HG02938 (cell line): ENCODE results near the gene DIAPH2.
"Not testable (repeated sequence)": the region's sequence is repeated elsewhere in the genome, so short reads cannot be mapped to it uniquely, and the experiment has no call there.

Experiments
- ATAC-seq: cut with Tn5 transposase; IDR thresholded peaks from one replicate; pipeline ENCODE4 v1.9.1; 2021; ENCODE audit warnings: mild to moderate bottlenecking, moderate library complexity; ENCODE audit not compliant: unreplicated experiment

Gene DIAPH2

GRCh38 chrX:96807318-96807717 lies 122.7 kb downstream of the DIAPH2 start:
- ATAC-seq = no peak

GRCh38 chrX:96820935-96821334 lies 136.3 kb downstream of the DIAPH2 start:
- no peak for ATAC-seq

- ATAC-seq = no peak
Measured at GRCh38 chrX:96824166-96824565, 139.5 kb downstream of the DIAPH2 start.

DNA sequence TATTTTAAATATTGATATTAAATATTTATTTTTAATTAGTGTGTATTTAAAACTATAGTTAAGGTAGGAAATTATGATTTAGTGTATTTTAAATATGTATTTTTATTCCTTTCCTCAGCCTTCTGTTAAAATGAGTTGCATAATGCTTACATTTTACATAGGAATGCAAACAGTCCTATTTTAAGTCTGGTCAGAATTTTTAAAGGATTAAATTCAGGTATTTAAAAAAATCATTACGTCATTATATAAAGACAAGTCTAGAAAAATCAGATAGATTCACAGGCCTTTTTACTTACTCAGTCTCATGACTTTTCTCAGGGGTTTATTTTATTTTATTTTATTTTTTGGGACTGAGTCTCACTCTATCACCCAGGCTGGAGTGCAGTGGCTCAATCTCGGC lies 148.7 kb downstream of the DIAPH2 start:
- ATAC-seq = no peak

DNA sequence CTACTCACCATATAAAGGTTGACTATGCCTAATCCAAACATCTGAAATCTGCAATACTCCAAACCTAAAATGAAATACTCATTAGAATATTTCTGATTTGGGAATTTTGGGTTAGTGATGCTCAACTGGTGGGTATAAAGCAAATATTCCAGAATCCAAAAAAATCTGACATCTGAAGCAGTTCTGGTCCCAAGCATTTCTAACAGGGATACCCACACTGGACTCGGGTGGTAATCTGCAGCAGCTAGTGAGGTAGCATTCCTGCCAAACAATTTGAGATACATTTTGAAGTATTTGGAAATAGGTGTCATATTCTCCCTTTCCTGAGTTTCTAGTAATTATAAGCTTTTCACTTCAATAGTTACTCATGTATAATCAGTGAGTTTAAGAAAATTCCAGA lies 149.5 kb downstream of the DIAPH2 start:
- no peak for ATAC-seq

DNA sequence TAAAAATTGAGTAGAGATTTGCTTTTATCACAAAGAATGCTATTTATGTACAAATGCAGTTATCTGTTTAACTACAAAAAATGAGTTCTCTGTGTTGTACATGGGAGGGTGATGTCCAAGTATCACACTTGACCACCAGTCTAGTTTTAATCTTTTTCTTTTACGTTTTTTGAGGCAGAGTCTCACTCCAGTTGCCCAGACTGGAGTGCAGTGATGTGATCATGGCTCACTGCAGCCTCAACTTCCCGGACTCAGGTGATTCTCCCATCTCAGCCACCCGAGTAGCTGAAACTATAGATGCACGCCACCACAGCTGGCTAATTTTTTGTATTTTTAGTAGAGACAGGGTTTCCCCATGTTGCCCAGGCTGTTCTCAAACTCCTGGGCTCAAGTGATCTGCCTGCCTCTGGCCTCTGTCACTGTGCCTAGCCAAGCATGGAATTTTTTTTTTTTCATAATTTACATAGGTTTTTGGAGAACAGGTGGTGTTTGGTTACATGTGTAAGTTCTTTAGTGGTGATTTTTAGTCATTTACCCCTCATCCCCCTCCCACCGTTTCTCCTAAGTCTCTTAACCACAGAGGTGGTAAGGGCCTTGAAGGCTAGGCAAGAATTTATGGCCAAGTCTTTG lies 151.1 kb downstream of the DIAPH2 start:
- peak; percentile 84 for ATAC-seq

- ATAC-seq = no peak
Measured at GRCh38 chrX:96837808-96838207, 153.2 kb downstream of the DIAPH2 start.

- no peak for ATAC-seq
Measured at GRCh38 chrX:96838537-96838936, 153.9 kb downstream of the DIAPH2 start.

- no peak for ATAC-seq
Measured at GRCh38 chrX:96841325-96841724, 156.7 kb downstream of the DIAPH2 start.

DNA sequence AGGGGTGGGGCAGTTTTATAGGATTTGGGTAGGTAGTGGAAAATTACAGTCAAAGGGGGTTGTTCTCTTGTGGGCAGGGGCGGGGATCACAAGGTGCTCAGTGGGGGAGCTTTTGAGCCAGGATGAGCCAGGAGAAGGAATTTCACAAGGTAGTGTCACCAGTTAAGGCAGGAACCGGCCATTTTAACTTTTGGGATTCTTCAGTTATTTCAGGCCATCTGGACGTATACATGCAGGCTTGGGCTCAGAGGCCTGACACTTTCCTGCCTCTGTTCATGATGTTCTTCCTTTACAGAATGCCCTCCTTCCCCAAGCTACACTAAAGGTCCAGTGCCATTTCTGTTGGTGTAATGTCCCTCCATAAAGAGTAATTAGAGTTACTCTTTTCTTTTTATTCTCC lies 157.2 kb downstream of the DIAPH2 start:
- not testable (repeated sequence) for ATAC-seq

- no peak for ATAC-seq
Measured at GRCh38 chrX:96843566-96843965, 158.9 kb downstream of the DIAPH2 start.

DNA sequence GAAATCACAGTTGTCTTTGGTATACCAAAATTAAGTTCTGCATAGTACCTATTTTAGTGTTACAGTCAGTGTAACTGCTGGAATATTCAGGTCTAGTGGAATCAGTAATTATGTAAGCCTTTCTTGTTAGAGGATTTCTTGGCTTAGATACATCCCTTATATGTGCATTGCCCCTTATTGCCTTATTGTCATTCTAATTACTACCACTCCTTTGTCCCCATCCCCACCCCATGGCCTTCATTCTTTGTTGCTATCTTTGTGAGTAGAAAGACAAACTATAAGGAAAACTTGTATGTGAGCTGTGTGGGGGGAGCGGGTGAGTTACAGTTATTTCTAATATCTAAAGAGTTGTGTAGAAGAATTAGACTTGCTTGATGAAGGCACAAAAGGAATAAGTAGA lies 162.2 kb downstream of the DIAPH2 start:
- no peak for ATAC-seq

GRCh38 chrX:96859422-96859821 lies 174.8 kb downstream of the DIAPH2 start:
- ATAC-seq = not testable (repeated sequence)

- peak; percentile 49 for ATAC-seq
Measured at GRCh38 chrX:96861218-96861617, 176.6 kb downstream of the DIAPH2 start.

DNA sequence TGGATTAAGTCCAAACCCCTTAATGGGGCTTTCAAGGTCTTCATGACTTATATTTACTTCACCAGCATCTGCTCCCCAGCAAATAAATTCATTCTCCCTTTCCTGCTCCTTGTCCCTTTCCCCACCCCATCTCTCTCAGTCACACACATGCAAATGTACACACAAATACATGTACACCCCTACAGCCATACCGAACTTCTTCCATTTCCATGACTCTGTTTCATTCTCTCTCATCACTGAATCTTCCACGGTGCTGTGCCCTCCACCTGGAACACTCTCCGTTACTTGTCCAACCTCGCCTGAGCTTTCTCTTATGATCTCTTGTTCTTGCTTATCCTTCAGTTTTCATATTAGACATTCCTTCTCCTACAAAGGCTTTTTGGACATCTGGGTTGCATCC lies 177.0 kb downstream of the DIAPH2 start:
- no peak for ATAC-seq

GRCh38 chrX:96883608-96884007 lies 199.0 kb downstream of the DIAPH2 start, which contains the start of gene RPA4:
Gene RPA4 (plus strand): TSS chrX:96883908. CDS start chrX:96884311, 403 bp downstream.
- no peak for ATAC-seq

GRCh38 chrX:96884027-96884426 lies 199.4 kb downstream of the DIAPH2 start:
- no peak for ATAC-seq

DNA sequence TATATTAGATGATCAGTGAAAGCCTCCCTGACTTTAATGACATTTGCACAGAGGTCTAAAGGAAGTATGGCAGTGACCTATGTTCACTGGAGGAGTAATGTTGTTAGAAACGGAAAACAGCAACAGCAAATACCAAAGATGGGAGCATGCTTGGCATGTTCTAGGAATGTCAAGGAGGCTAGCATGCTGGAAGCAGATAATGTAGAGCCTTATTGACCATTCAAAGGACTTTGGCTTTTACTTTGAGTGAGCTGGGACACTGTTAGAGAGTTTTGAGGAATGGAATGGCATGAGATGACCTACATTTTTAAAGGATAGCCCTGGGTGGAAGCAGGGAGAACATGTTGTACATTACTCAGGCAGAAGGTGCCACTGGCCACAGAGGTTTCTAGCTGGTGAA lies 205.1 kb downstream of the DIAPH2 start:
- no peak for ATAC-seq

DNA sequence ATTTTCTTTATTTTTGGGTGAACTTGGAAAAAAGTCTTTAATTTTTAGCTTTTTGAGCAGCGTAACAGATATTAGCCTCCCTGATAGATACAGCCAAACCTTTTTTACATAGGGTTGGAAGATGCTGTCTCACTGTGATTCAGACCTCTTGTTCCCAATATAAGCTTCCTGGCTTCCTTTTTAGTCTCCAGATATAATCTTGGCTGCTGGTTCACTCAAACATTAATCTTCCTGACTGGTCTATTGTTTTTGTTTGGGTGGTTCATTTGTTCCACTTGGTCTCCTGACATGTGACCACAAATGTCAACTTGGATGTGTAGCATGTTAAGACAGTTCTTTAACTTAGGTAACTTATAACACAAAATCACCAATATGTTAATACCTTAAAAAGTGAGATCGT lies 222.1 kb downstream of the DIAPH2 start:
- ATAC-seq = no peak

GRCh38 chrX:96907516-96908272 lies 223.1 kb downstream of the DIAPH2 start:
- no peak for ATAC-seq

GRCh38 chrX:96909291-96909690 lies 224.6 kb downstream of the DIAPH2 start:
- no peak for ATAC-seq

DNA sequence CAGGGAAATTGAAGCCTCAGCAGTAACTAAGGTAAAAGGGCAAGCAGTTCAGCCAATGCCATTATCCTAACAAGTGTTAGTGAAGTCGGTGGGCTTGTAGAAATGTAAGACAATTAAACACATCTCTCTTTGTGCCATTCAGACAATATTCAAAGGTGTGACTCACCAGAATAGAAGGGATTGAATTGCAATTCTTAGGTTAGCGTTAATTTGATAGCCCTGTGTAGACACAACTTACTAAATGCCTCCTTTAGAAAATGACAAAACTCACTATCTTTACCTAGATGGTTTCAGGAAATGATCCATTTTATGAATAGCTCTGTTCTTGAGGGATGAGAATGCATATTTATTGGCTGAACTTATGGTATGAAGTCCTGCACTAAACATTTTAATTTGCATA lies 234.2 kb downstream of the DIAPH2 start:
- ATAC-seq = no peak

- ATAC-seq = no peak
Measured at GRCh38 chrX:96919672-96920071, 235.0 kb downstream of the DIAPH2 start.
